HepG2 (cell line): ENCODE results near the gene ALKBH5. TPM values are rescaled to one million over a fixed set of nuclear protein-coding genes. Genes with fewer than 3 reads are reported as not detected.
A peak's percentile ranks its signal among the peaks of the same experiment; 100 is the strongest.

Experiments used
- FIP1L1 ChIP-seq: fragments of 200-400 bp; formaldehyde crosslinking; IDR thresholded peaks from 2 replicates; pipeline ENCODE4 v1.6.1; 2018; ENCODE audit warnings: low read depth, mild to moderate bottlenecking, low read length, moderate library complexity, borderline replicate concordance; ENCODE audit not compliant: insufficient read depth
- KIAA2018 ChIP-seq: sonication (generic); formaldehyde crosslinking; IDR thresholded peaks from 2 replicates; pipeline ENCODE4 v1.5.0; 2020; ENCODE audit warnings: mild to moderate bottlenecking, missing genetic modification reagents, borderline replicate concordance
- MBD4 ChIP-seq: IDR thresholded peaks from 2 replicates; pipeline ENCODE4 v1.6.1; 2012; ENCODE audit warnings: low read length, inconsistent platforms, borderline replicate concordance
- NONO ChIP-seq, 2 experiments: fragments of 450-650 bp in 1 of 2; sonication (generic) in 1 of 2; formaldehyde crosslinking in 1 of 2; IDR thresholded peaks in 1 of 2; conservative IDR thresholded peaks in 1 of 2; 2 replicates each; pipeline versions ENCODE4 v1.6.1 to v1.8.0; 2017 to 2022; ENCODE audit warnings: mild to moderate bottlenecking in 1 of 2, missing genetic modification reagents in 1 of 2, moderate library complexity in 1 of 2
- POLR2G ChIP-seq: fragments of 200-400 bp; formaldehyde crosslinking; IDR thresholded peaks from 2 replicates; pipeline ENCODE4 v1.6.1; 2018; ENCODE audit warnings: mild to moderate bottlenecking, low read depth, low read length, moderate library complexity
- ZBTB46 ChIP-seq: sonication (generic); formaldehyde crosslinking; IDR thresholded peaks from 2 replicates; pipeline ENCODE4 v1.4.0; 2020; ENCODE audit warnings: mild to moderate bottlenecking, missing genetic modification reagents, borderline replicate concordance
- ZIK1 ChIP-seq: sonication (generic); formaldehyde crosslinking; IDR thresholded peaks from 2 replicates; pipeline ENCODE4 v1.5.0; 2020; ENCODE audit warnings: mild to moderate bottlenecking, low read depth, missing genetic modification reagents, borderline replicate concordance
- ZNF331 ChIP-seq: sonication (generic); formaldehyde crosslinking; IDR thresholded peaks from 2 replicates; pipeline ENCODE4 v1.4.0; 2020; ENCODE audit warnings: missing genetic modification reagents
- ZNF513 ChIP-seq: sonication (generic); formaldehyde crosslinking; conservative IDR thresholded peaks from 2 replicates; pipeline ENCODE4 v1.5.0; 2020; ENCODE audit warnings: missing genetic modification reagents
- ZNF543 ChIP-seq: sonication (generic); formaldehyde crosslinking; IDR thresholded peaks from 2 replicates; pipeline ENCODE4 v1.4.0; 2020; ENCODE audit warnings: mild to moderate bottlenecking, missing genetic modification reagents
- ZNF724P ChIP-seq: sonication (generic); formaldehyde crosslinking; IDR thresholded peaks from 2 replicates; pipeline ENCODE4 v1.8.0; 2022; ENCODE audit warnings: missing genetic modification reagents, borderline replicate concordance
- ZNF75D ChIP-seq: sonication (generic); formaldehyde crosslinking; IDR thresholded peaks from 2 replicates; pipeline ENCODE4 v1.8.1; 2023; ENCODE audit warnings: missing genetic modification reagents, mild to moderate bottlenecking, borderline replicate concordance
- ZSCAN30 ChIP-seq: sonication (generic); formaldehyde crosslinking; IDR thresholded peaks from 2 replicates; pipeline ENCODE4 v1.5.0; 2020; ENCODE audit warnings: mild to moderate bottlenecking, missing genetic modification reagents
- polyA plus RNA-seq, 8 experiments: library from polyadenylated mRNA; depleted of rRNA in 3 of 8; stranded (reverse) in 7 of 8; unstranded in 1 of 8; fragments of >200 nt; fragmentation: Illumina TruSeq in 4 of 8; extraction: Trizol in 4 of 8; gene quantifications; 2 replicates each; pipeline versions ENCODE4 v1.2.1 to v1.2.3, GENCODE V29; 2011 to 2016; ENCODE audit warnings: low read depth in 4 of 8, missing spikeins in 1 of 8, mixed read lengths in 1 of 8; ENCODE audit not compliant: insufficient read depth in 1 of 8
- total RNA-seq, 5 experiments: library from RNA; depleted of rRNA; stranded (reverse); fragments of >200 nt; fragmentation: Illumina TruSeq; extraction: Trizol; gene quantifications; 2 replicates each; pipeline ENCODE4 v1.2.3, GENCODE V29; 2016; ENCODE audit warnings: low read depth in 1 of 5

The ALKBH5 gene
- total and polyA plus RNA-seq, 2 of the 13 experiments (the other 11 are each of a cell fraction or from before 2014, with no cell fraction given): 68.9 to 76.9 TPM

GRCh38 chr17:18258356-18259038 is 74.9 kb downstream of the ALKBH5 start, which contains the start of gene FLII (continued):
- no peak for TF ChIP-seq ZBTB46 (CRISPR knock-in tag)
- TF ChIP-seq KIAA2018 (CRISPR knock-in tag): no peak
- TF ChIP-seq ZNF513 (CRISPR knock-in tag): no peak
- no peak; the same call in 1 of the 2 replicates for TF ChIP-seq ZNF543 (CRISPR knock-in tag)
- no peak for TF ChIP-seq NONO (IDR thresholded peaks at IDR 0.05)
- TF ChIP-seq NONO (CRISPR knock-in tag; conservative IDR thresholded peaks at IDR 0.05): peak; percentile 59; the same call in 1 of the 2 replicates
- TF ChIP-seq ZNF331 (CRISPR knock-in tag): no peak; the same call in 1 of the 2 replicates
- TF ChIP-seq FIP1L1: no peak
- no peak for TF ChIP-seq ZIK1 (CRISPR knock-in tag)
- no peak for TF ChIP-seq ZSCAN30 (CRISPR knock-in tag)
- no peak for TF ChIP-seq MBD4
- no peak for TF ChIP-seq ZNF724P (CRISPR knock-in tag)
- TF ChIP-seq ZNF75D (CRISPR knock-in tag): no peak
- peak; percentile 58; the same call in 1 of the 2 replicates for TF ChIP-seq POLR2G
